CD4-positive, alpha-beta T cell treated with Interleukin-4 for 1 hour (primary cell): ENCODE data around the gene MAP3K4.

ENCODE experiments used
- DNase-seq, 2 donors: peaks; one replicate each; pipeline ENCODE4 v3.0.0-alpha.2; 2020 to 2022

The MAP3K4 gene

GRCh38 chr6:161041274-161041673, 49.7 kb downstream of the MAP3K4 start:
- no peak for DNase-seq

GRCh38 chr6:161044335-161044734, 52.8 kb downstream of the MAP3K4 start:
- DNase-seq = no peak

- DNase-seq = no peak
Observed at GRCh38 chr6:161048641-161049040, 57.1 kb downstream of the MAP3K4 start.

- no peak for DNase-seq
Observed at GRCh38 chr6:161050134-161050765, 58.7 kb downstream of the MAP3K4 start.

- no peak for DNase-seq
Observed at GRCh38 chr6:161053103-161053502, 61.5 kb downstream of the MAP3K4 start.

- no peak for DNase-seq
Observed at GRCh38 chr6:161054876-161055275, 63.3 kb downstream of the MAP3K4 start.

- DNase-seq = no peak
Observed at GRCh38 chr6:161056451-161056850, 64.9 kb downstream of the MAP3K4 start.

GRCh38 chr6:161057103-161058091, 65.8 kb downstream of the MAP3K4 start:
- no peak for DNase-seq

- DNase-seq = no peak
Observed at GRCh38 chr6:161058741-161059140, 67.2 kb downstream of the MAP3K4 start.

GRCh38 chr6:161061576-161061975, 70.0 kb downstream of the MAP3K4 start:
- DNase-seq = no peak

- no peak for DNase-seq
Observed at GRCh38 chr6:161064915-161065314, 73.3 kb downstream of the MAP3K4 start.

GRCh38 chr6:161066511-161066910, 74.9 kb downstream of the MAP3K4 start:
- DNase-seq = no peak

- DNase-seq = no peak
Observed at GRCh38 chr6:161067749-161068148, 76.2 kb downstream of the MAP3K4 start.

- DNase-seq = no peak
Observed at GRCh38 chr6:161068321-161068741, 76.8 kb downstream of the MAP3K4 start.

- no peak for DNase-seq
Observed at GRCh38 chr6:161073930-161074329, 82.4 kb downstream of the MAP3K4 start.

GRCh38 chr6:161074496-161075121, 83.0 kb downstream of the MAP3K4 start:
- DNase-seq = no peak

GRCh38 chr6:161076181-161076677, 84.7 kb downstream of the MAP3K4 start:
- peak; percentile 56 to 83 for DNase-seq

- peak; percentile 35 to 46 for DNase-seq
Observed at GRCh38 chr6:161079566-161080262, 88.1 kb downstream of the MAP3K4 start.

- peak in 1 of 2 donors; percentile 48 for DNase-seq
Observed at GRCh38 chr6:161080263-161080970, 88.8 kb downstream of the MAP3K4 start.

GRCh38 chr6:161082215-161082614, 90.6 kb downstream of the MAP3K4 start:
- no peak for DNase-seq

- DNase-seq = no peak
Observed at GRCh38 chr6:161085246-161085645, 93.7 kb downstream of the MAP3K4 start.
